Activated B cell treated with CpG ODN at 0.5 μM for 24 hours (primary cell): ENCODE results near the gene LRRC49. TPM values are rescaled to one million over a fixed set of nuclear protein-coding genes. Genes with fewer than 3 reads are reported as not detected.

ENCODE experiments used
- ATAC-seq: fragments of 200-7000 bp; cut with Tn5 transposase; one replicate; pipeline ENCODE4 v1.10.0; 2021; ENCODE audit warnings: low read depth, mild to moderate bottlenecking, moderate library complexity
- CTCF ChIA-PET: fragments of 350-600 bp; sonication (Branson Sonifier 250); formaldehyde crosslinking; loops from one replicate; lab custom pipeline; 2021; ENCODE audit warnings: antibody characterized with exemption; lab: Charles Lee
- POLR2A ChIA-PET: fragments of 350-600 bp; sonication (Branson Sonifier 250); formaldehyde crosslinking; loops from one replicate; lab custom pipeline; 2021; ENCODE audit warnings: antibody characterized with exemption; lab: Charles Lee
- DNase-seq: peaks from one replicate; pipeline ENCODE4 v3.0.0; 2022
- H3K27ac Mint-ChIP-seq: one replicate; pipeline ENCODE4 v1.8.0; 2020; ENCODE audit warnings: mixed read lengths
- H3K27me3 Mint-ChIP-seq: one replicate; pipeline ENCODE4 v1.8.0; 2021; ENCODE audit warnings: mixed read lengths
- H3K36me3 Mint-ChIP-seq: one replicate; pipeline ENCODE4 v1.8.0; 2021; ENCODE audit warnings: low read depth, mixed read lengths
- H3K4me1 Mint-ChIP-seq: one replicate; pipeline ENCODE4 v1.8.0; 2021; ENCODE audit warnings: mixed read lengths
- H3K4me3 Mint-ChIP-seq: one replicate; pipeline ENCODE4 v1.8.0; 2020; ENCODE audit warnings: mild to moderate bottlenecking, mixed read lengths
- H3K9me3 Mint-ChIP-seq: one replicate; pipeline ENCODE4 v1.8.0; 2020; ENCODE audit warnings: mixed read lengths
- intact Hi-C: fragments of 100-400 bp; cut with micrococcal nuclease; formaldehyde crosslinking; loops from one replicate; pipeline ENCODE4 v1.15.1; 2024
- total RNA-seq: library from RNA; stranded (reverse); gene quantifications from 2 replicates; pipeline ENCODE4 v1.2.3, GENCODE V29; 2022
- TF ChIP-seq, protein P1 (sequence below): fragments of 200-600 bp; IDR thresholded peaks from one replicate; pipeline ENCODE4 v1.8.0; 2022; ENCODE audit warnings: antibody characterized with exemption, mild to moderate bottlenecking

The LRRC49 gene
- total RNA-seq, 1 donor from 2014 or later = 0.84 TPM

DNA sequence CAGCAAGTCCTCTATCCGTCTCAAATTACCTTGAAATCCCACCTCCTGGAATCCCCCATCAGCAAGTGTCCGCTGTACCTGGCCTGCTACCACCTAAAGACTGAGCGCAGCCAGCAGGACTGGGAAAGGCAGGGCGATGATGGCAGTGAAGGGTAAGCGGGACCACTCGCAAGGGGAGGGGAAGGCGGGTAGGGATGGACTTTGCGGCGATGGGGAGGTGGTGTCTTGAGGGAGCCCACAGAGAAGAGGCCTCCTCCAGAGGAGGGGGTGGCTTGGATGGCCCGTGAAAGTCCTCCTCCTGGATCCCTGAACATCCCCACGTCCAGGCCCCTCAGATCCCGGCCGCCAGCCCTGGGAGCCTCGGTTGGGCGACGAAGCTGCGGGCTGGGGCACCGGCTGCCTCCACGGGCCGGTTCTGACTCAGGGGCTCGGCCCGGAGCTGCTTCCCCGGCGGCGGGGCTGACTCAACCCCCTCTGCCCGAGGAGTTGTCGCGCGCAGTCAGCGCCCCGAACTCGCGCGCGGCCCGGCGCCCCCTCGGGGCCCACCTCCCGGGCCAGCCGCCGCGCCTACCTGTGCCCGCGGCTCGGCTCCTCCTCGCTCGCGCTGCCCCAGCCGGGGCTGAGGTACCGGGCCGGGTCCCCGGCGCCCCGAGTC, 39.2 kb upstream of the LRRC49 start:
- Mint-ChIP-seq H3K36me3 (no peaks in the 10 kb centered on the region), H3K27ac (no peak overlapping the region), H3K9me3 (no peaks in the 10 kb centered on the region), H3K4me3 (peak overlapping the region; percentile 60), H3K27me3 (peaks cover 50% of the 10 kb centered on the region), H3K4me1 (peaks cover 11% of the 10 kb centered on the region)
- intact Hi-C loops = no loop called here
- ATAC-seq (peak; percentile 45), DNase-seq (no peak)
- ChIA-PET POLR2A (no interaction called here), CTCF (no interaction called here)
- TF ChIP-seq, protein P1, sequence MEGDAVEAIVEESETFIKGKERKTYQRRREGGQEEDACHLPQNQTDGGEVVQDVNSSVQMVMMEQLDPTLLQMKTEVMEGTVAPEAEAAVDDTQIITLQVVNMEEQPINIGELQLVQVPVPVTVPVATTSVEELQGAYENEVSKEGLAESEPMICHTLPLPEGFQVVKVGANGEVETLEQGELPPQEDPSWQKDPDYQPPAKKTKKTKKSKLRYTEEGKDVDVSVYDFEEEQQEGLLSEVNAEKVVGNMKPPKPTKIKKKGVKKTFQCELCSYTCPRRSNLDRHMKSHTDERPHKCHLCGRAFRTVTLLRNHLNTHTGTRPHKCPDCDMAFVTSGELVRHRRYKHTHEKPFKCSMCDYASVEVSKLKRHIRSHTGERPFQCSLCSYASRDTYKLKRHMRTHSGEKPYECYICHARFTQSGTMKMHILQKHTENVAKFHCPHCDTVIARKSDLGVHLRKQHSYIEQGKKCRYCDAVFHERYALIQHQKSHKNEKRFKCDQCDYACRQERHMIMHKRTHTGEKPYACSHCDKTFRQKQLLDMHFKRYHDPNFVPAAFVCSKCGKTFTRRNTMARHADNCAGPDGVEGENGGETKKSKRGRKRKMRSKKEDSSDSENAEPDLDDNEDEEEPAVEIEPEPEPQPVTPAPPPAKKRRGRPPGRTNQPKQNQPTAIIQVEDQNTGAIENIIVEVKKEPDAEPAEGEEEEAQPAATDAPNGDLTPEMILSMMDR = no peak

DNA sequence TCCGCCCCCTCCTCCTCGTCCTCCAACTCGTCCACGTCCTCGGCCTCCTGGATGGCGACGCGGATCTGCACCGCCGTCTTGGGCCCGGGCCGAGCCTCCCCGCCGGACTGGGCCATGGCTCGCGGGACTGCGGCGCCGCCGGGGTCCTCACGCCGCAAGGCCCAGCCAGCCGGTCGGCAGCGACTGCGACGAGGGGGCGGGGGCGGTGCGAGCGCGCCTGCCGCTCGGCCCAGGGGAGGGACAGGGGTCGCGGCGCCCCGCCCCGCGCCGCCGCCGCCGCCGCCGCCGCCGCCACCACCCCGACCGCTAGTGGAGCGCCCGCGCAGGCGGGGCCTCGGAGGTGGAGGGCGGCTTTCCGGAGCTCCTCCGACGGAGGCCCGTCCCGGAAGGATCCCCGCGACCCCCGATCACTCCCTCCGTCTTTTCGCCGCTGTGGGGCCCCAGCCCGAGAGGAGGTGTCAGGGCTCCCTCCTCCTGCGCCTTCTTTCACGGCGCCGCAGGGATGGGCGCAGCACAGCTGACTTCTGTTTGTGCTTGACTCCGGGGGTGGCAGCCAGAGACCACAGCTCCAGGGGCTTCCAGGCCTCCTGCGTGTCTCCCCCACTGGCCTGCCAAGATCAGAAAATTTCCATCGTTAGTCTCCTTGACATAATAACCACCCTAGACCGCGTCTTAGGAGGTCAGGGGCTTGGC, 38.5 kb upstream of the LRRC49 start, which contains the start of gene LARP6:
Gene LARP6 (minus strand): TSS at position 185 of the 693 bp plus-strand sequence. CDS start 69 bp downstream, at position 116.
- Mint-ChIP-seq H3K4me3 (peak within 1 kb of the TSS; percentile 78), H3K27me3 (peaks cover 52% of the 10 kb centered on the region), H3K36me3 (no peaks in the 10 kb centered on the region), H3K27ac (no peak within 1 kb of the TSS), H3K9me3 (no peaks in the 10 kb centered on the region), H3K4me1 (peaks cover 11% of the 10 kb centered on the region)
- intact Hi-C loops = no loop called here
- ChIA-PET POLR2A (no interaction called here), CTCF (no interaction called here)
- TF ChIP-seq, protein P1 = no peak
- ATAC-seq (peak; percentile 70), DNase-seq (peak; percentile 18)

DNA sequence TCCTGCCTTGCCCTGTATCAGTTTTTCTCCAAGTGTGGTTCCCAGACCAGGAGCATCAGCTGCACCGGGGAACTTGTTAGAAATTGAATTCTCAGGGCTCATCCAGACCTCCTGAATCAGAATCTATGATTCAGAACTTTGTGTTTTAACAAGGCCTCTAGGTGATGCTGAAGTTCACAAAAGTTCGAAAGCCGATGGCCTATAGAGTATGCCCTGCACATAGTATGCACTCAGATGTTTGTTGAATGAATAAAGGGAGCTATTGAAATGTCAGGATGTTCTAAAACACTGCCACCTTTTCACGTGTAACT, 38.0 kb upstream of the LRRC49 start:
- intact Hi-C loops = no loop called here
- no peak for DNase-seq
- CTCF ChIA-PET = no interaction called here

DNA sequence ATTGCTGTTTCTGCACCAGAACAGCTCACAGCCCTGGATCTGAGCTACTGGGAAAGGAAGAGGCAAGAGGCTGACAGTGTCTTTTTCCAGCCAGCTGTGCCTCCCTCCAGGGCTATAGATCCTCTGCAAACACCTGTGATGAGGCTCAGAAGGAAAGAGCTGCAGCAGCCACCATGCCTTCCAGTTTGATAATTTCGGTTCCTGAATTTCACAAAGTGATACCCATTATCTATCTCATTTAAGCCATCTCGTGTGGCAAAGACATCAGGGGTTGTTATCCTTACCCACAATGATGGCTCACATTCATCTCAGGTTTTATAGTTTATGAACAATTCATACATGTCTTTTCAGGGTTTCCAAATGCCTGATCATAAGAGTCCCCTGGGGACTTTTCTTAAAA, 36.9 kb upstream of the LRRC49 start:
- no peaks in the 10 kb centered on the region for H3K9me3 Mint-ChIP-seq
- H3K27ac Mint-ChIP-seq = no peak overlapping the region

More for the DNA sequence above, 38.0 kb upstream of the LRRC49 start:
- no peak for ATAC-seq
- no peak overlapping the region for H3K27ac Mint-ChIP-seq
- H3K9me3 Mint-ChIP-seq = no peaks in the 10 kb centered on the region
- POLR2A ChIA-PET = no interaction called here
- H3K27me3 Mint-ChIP-seq = peaks cover 51% of the 10 kb centered on the region
- TF ChIP-seq, protein P1 = no peak
- peaks cover 11% of the 10 kb centered on the region for H3K4me1 Mint-ChIP-seq
- H3K4me3 Mint-ChIP-seq = peak overlapping the region; percentile 78
- no peaks in the 10 kb centered on the region for H3K36me3 Mint-ChIP-seq

More for the DNA sequence above, 36.9 kb upstream of the LRRC49 start:
- Mint-ChIP-seq H3K4me3 (no peak overlapping the region), H3K36me3 (no peaks in the 10 kb centered on the region), H3K4me1 (peaks cover 11% of the 10 kb centered on the region), H3K27me3 (peaks cover 42% of the 10 kb centered on the region)
- POLR2A ChIA-PET = no interaction called here
- TF ChIP-seq, protein P1 = no peak
- no peak for DNase-seq
- intact Hi-C loops = no loop called here
- CTCF ChIA-PET = no interaction called here
- ATAC-seq = no peak
